ENCODE results near the gene OVAAL.

The OVAAL gene

DNA sequence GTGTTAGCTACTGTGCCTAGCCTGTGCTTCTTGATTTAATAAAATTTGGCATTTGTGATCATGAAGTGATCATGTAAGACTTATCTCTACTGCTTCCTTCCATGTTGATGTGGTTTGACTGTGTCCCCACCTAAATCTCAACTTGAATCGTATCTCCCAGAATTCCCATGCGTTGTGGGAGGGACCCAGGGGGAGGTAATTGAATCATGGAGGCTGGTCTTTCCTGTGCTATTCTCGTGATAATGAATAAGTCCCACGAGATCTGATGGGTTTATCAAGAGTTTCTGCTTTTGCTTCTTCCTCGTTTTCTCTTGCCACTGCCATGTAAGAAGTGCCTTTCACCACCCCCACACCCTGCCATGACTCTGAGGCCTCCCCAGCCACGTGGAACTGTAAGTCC is at the start of gene OVAAL:
Gene OVAAL (plus strand): TSS at position 301 of the 400 bp plus-strand sequence.
- DNase-seq (ENCODE audit: low read depth in 2 of 2, low spot score in 1 of 2): no peak

DNA sequence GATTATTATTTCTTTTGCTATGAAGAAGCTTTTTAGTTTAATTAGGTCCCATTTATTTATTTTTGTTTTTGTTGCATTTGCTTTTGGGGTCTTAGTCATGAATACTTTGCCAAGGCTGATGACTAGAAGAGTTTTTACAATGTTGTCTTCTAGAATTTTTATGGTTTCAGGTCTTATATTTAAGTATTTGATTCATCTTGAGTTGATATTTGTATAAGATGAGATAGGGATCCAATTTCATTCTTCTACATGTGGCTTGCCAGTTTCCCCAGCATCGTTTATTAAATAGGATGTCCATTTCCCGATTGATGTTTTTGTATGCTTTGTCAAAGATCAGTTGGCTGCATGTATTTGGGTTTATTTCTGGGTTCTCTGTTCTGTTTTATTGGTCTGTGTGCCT is 47.9 kb upstream of the OVAAL start:
- DNase-seq (ENCODE audit: low read depth in 2 of 2, low spot score in 1 of 2): no peak

DNA sequence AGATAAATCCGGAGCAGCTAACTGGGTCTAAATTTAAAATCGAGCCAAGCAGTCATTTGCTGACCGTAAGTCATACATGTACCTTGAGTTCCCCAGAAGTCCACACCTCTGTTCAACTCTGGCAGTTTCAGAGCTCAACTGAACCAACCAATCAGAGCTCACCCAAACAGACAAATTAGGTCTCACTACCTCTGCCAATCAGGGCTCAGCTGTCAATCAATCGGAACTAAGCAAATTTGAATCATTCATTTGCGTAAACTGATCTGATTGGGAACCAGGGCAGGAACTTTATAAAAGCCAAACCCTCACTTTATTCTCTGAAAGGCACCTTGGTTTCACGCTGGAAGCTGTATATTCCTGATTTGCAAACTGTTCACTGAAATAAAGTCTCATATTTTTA is 45.2 kb upstream of the OVAAL start:
- DNase-seq (ENCODE audit: low read depth in 2 of 2, low spot score in 1 of 2): no peak

DNA sequence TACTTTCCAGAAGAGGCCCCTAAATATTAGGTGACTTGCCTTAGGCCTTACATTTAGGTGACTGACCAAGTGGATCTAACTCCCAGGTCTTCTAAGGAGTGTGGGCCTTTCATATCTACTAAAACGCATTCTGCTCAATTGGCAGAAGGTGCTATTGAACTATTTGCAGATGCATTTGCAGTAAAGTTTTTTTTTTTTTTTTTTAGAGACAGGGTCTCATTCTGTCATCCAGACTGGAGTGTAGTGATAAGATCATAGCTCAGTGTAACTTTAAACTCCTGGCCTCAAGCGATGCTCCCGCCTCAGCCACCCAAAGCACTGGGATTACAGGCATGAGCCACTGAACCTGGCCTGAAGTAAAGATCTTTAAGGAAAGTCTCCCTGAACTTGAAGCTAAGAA is 43.4 kb upstream of the OVAAL start:
- no peak for DNase-seq (ENCODE audit: low read depth in 2 of 2, low spot score in 1 of 2)

DNA sequence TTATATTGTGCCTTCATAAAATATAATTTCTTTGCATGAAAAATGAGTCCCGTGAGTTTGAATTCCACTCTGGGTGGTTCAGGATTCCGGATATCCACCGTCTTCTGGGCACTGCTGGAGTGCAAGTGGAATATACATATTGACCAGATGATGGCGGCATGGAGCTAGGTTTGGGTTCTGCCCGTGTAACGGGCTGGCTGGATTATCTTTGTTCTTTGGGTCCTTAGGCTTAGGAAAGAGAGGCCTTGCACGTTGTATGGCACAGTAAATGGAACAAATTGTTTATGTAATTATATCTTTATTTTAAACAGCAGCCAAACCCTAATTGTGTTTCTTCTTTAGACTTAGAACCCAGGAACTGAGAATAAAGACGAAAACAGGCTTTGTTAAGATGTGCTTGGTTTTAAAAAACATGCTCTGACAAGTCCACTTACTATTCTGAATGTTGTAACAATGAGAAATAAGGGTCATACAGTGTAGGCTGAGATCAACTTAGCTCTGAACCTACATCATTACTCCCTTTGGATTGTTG is 42.8 kb upstream of the OVAAL start:
- peak; percentile 21 to 28 for DNase-seq (ENCODE audit: low read depth in 2 of 2, low spot score in 1 of 2)

DNA sequence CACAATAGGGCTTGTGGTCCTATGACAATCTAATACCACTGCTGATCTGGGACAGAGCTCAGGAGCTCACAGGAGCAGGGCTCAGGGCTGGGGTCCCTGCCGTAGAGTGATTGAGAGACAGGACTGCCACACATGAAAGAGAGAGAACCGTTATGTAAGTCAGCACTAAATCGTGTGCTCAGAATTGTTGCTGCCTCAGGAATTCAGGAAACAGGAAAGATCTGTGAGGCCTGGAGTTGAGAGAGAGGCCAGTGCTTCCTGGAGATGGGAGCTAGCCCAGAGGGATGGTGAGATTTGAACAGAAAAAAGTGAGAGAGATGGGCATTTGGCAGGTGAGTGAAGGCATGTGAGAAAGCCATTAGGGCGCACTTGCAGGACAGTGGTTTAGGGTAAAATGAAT is 38.9 kb upstream of the OVAAL start:
- DNase-seq (ENCODE audit: low read depth in 2 of 2, low spot score in 1 of 2): no peak

DNA sequence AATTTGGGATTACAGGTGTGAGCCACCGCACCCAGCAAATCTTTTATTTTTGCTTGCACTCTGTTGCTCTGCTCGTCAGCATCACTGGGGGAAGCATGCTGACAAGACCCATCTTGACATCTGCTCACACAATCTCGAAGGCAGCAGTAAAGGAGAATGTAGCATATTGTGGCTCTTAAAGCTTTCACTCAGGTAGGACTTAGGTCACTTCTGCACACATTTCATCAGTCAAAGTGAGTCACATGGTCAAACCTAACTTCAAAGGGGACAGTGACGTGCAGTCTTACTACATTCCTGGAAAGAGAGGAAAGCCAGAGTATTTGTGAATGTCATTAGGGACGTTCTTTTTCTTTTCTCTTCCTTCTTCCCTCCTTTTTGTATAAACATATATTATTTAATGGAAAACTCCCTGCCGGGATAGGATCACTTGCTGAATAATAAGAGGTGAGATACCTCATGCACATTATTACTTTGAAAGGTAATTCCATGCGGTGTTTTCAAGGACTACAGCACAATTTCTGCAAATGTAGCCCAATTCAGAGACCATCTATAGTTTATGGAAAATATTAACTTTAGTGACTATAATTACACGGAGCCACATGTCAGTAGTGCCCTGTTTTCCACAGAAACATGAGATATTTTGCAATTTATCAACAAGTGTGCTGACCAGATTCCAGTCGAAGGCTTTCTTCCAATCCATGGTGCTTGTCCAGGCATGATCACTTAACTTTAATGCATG is 37.1 kb upstream of the OVAAL start:
- no peak for DNase-seq (ENCODE audit: low read depth in 2 of 2, low spot score in 1 of 2)

DNA sequence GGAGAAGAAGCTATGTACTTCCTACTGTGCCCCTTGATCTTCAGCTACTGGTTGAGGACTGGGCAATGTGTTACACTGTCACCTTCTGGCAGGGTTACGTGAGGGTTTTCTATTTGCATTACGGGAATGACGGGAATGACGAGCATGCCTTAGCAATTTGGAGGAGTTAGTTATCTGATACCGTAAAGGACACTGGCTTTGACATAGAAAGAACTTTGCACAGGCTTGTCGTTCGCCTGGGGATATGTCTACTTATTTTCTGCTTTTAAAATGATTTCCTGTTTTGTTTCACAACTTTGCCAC is 36.6 kb upstream of the OVAAL start:
- DNase-seq (ENCODE audit: low read depth in 2 of 2, low spot score in 1 of 2): no peak

DNA sequence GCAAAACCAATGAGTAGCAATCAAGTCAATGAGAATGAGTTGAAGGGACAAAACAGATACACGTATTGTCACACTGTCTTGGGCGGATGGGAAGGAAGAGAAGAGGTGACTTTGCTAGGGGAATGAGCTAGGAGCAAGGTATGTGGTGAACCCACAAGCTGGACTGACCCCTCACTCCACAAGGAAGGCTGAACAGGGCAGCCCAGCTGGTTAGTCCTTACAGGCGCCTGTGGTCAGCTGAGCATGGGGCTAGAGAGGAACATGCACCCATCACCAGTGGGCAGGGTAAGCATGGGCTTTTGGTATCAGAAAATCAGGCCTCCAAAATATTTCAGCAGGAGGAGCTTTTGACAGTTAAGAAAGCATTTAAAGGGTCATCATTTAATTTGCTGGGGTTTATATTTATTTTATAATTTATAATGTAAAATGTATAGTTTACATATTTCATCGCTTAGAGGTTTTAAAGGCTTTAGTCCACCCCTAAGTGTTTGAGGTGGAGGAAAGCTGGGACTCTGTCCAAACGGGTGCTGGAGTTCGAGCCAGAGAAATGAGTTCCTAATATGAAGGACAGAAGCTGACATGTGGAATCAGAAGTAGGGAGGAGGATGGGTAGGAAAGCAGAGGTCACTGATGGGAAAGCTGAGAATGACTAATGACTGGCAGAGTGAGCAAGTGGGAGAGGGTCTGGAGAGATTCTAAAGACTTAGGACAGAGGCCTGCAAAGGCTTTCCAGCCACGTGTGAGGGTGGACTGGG is 34.4 kb upstream of the OVAAL start:
- DNase-seq (ENCODE audit: low read depth in 2 of 2, low spot score in 1 of 2): no peak

DNA sequence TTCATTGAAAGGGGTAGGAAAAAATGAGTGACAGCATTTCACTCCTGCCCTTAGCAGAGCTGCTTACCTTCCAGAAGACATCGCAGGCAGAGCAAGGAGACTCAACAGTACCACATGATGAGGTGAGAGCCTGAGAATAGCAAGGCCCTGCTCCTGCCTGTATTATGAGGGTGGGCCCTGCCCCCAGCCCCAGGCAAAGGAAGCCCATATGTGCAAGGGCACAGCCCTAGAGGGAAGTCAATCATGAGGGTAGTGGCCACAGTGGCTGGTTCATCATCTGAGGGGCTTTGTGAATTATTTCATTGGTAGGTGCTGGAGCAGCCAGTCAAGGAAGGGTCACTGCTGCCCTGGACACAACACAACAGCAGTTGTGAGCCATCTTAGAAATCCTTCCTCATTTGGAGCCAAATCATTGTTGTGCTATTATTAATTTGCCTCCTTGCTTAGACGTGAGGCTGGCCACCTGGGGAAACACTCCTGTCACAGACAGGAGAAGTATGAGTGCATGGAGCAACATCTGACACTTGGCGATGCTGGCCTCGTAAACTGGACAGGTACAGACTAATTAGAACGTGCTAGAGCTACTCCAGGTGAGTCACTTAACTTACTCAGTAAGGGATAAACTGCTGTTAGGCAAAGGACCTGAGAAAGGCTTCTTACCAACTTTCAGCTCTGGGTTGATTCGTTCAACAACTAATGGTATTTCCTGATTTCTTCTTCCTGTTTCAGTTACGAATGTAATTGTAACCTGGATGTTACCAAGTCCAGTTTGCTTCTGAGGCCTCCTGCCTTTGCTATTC is 33.6 kb upstream of the OVAAL start:
- no peak for DNase-seq (ENCODE audit: low read depth in 2 of 2, low spot score in 1 of 2)

DNA sequence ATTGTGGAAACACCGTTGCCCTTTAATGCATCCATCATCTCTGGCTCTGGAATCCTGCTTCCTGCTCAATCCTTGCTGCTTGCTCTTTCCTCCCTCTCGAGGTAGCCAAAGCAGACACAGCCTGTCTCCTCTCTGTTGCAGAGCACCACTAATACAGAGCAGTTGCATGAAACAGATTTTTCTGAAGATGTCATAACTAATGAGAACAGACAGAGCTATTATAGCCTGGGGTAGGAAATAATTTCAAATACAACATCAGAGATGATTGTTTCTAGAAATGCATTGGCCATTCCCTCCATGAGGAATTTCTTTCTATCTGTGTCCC is 33.1 kb upstream of the OVAAL start:
- DNase-seq (ENCODE audit: low read depth in 2 of 2, low spot score in 1 of 2): no peak

DNA sequence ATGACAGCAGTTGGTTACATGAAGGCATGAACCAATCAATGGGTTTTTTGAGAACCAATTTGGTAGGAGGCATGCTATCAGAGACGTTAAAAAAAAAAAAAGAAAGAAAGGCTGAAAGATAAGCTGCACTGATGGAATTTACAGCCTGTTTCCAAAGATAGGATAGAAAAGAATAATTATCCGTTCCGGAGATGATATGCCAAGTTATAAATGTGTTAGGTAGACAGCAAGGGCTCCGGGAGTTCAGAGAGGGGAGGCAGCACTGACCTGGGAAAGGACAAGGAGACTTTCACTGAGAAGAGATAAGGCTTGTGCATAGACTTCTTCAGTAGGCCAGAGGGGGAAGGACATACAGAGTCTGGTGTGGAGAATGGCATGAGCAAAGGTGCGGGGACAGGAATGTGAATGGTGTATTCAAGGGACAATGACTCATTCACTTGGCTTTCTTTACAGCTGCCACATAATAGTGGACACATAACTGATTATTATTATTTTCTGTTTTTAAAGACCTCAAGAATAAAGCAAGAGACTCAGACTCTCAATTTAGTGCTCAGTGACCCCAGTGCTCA is 31.6 kb upstream of the OVAAL start:
- no peak for DNase-seq (ENCODE audit: low read depth in 2 of 2, low spot score in 1 of 2)

DNA sequence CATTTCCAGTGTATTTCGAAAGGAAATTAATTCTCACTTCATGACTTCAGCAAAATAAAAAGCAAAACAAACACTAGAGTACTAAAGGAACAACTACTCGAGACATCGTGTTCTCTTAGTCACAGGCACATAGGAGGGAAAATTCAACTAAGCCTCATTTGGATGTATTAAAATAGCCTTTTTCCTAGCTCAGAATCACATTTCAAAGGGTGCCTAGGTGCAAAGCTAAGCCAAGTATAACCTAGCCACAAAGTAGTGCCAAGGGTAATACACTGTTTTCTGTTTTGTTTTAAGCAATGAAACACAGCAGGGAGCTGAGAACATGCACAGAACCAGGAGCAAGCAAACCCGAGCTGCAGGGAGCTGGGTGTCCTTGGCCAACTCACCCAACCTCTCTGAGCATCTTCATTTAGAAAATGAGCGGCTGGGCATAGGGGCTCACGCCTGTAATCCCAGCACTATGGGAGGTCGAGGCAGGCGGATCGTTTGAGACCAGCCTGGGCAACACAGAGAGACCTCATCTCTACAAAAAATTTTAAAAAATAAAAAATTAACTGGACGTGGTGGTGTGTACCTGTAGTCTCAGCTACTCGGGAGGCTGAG is 29.8 kb upstream of the OVAAL start:
- no peak for DNase-seq (ENCODE audit: low read depth in 2 of 2, low spot score in 1 of 2)

DNA sequence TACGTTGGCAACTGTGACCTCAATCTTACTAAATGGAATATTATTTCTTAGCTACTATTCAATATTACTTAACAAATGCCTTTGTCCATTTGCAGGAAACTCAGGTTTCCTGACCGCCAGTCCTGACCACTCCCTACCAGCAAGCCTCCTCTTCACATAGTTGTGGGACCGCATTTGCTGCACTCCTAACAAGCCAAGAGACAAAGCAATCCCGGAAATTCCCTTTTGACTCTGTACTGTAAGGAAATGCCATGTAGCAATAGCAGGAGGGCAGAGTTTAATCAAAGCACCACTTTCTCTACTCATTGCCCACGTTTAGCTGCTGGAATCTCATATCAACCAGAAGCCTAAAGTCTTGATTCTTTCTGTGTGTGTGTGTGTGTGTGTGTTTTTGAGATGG is 28.3 kb upstream of the OVAAL start:
- no peak for DNase-seq (ENCODE audit: low read depth in 2 of 2, low spot score in 1 of 2)

DNA sequence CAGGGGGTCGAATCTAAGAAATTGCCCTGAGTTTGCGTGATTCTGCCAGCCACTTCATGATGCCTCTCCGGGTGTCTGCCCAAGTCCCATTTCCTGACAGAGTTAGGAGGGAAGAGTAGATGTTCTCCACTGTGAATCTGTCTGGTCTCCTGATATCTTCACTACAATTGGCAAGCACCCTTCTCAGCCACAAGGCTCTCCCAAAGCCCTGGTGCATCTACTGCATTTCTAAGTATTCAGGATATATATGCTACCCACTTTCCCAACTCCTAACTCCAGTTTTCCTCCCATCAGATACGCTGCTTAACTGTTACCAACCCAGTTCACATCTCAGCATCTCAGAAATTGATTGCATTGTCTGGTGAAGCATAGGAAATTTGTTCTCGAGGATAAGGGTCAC is 25.9 kb upstream of the OVAAL start:
- no peak for DNase-seq (ENCODE audit: low read depth in 2 of 2, low spot score in 1 of 2)

DNA sequence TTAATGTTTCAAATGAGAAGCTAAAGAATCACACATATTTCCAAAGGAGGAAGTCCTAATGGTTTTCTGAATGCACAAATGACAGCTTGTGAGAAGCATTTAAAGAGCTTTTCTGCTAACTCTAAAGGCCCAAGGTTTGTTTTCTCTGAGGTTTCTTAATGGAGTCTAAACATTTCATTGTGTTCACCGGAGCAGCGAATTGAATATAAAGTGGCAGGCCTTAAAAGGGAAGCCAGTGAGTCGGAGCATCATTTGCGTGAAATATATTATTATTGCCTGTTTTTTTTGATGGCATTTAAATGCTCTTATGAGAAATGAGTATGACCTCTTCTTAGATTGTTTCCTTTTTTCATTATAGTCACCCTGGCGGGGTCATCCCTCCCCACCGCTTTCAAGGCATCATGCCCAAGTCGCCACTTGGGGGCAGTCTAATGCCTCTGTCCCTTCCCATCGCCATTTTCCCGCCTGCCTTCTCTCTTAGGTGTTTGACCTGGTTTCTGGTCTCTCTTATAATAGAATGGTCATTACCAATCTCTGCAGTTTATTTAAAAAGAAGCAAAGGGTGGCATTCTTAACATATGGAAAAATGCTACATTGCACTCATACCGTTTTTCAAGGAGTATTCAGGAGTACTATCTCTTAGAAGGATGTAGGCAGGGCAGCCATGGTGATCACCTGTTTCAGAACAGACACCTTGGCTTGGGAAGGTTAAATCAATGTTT is 25.3 kb upstream of the OVAAL start:
- peak in 1 of 2 donors; percentile 24 for DNase-seq (ENCODE audit: low read depth in 2 of 2, low spot score in 1 of 2)

DNA sequence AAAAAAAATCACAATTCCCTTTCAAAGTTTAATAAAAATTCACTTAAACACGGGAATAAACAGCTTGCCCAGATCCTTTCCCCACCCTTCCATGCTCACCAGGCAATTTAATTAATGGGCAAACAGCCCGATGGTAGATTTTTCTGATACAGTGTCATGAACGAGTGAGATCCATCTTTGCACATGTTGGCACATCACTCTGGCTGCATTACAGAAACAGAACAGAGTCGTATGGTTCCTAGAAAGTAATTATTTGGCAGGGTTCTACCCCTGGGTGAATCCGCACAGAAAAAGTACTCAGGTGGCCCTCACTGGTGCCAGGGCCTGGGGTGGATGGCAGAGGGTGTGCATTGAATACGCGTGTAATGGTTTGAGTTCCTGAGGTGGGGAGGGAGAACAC is 24.6 kb upstream of the OVAAL start:
- DNase-seq (ENCODE audit: low read depth in 2 of 2, low spot score in 1 of 2): no peak

DNA sequence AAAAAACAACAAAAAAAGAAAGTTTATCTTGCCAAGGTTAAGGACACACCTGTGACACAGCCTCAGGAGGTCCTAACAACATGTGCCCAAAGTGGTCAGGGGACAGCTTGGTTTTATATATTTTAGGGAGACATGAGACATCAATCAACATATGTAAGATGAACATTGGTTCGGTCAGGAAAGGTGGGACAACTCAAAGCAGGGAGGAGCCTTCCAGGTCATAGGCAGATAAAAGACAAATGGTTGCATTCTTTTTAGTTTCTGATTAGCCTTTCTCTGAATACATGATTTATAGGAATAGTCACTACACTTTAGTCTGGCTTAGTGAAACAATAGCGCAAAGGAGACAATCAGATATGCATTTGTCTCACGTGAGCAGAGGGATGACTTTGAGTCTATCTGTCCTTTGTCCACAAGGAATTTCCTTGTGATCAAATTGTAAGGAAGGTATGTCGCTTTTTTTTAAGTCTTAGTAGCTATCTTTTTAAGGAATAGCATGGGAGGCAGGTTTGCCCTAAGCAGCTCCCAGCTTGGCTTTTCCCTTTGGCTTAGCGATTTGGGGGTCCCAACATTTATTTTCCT is 23.3 kb upstream of the OVAAL start:
- DNase-seq (ENCODE audit: low read depth in 2 of 2, low spot score in 1 of 2): no peak

DNA sequence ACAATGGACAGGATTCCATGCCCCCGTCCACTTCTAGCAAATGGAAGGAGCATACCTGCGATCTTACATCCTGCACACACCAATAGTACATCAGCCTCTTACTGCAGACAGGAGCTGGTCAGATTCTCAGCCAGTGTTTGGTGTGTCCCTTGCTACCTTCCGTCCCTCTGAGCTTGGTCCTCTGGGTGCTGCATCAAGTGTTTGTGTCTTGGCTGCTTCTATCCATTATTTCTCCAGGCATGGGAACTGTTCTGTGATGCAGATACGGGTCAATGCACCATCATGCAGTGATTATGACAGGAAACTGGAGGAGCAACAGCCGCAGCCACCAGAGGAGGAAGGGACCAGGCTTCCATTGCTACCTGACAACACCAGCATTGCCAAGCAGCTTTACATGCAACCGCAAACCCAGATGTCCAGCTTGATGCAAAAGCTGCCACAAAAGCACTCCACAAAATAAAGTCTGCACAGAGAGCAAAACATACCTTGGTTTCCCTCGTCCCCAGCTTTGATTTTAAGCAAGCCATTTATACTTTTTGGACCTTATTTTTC is 21.9 kb upstream of the OVAAL start:
- DNase-seq (ENCODE audit: low read depth in 2 of 2, low spot score in 1 of 2): no peak

DNA sequence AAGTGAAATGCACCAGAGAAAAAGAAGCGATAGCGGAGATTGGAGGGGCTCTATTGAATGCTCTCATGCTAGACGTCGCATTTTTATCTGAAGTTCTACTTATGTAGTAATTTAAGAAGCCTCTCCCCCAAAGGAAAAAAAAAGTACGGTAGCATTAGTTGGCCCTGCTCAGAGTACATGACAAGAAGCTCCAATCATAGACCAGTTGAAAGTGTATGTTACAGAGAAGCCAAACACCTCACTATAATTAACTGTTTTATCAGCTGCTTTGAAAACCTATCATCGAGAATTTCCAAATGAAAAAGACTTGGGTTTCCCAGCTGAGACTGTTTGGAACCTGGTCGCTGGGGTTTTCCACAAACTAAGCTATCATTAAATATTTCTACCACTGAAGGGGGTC is 19.6 kb upstream of the OVAAL start:
- no peak for DNase-seq (ENCODE audit: low read depth in 2 of 2, low spot score in 1 of 2)

All from stimulated activated CD8-positive, alpha-beta memory T cell treated with anti-CD3 and anti-CD28 coated beads, Interleukin-4, amount 100 ng/mL, for 4 hours (primary cell).